B cell (primary cell): Measurements from ENCODE around the gene BRIP1.

Experiments
- EZH2 ChIP-seq: IDR thresholded peaks from 2 replicates; pipeline ENCODE4 v1.6.1; 2012; ENCODE audit warnings: borderline replicate concordance, low read depth, mild to moderate bottlenecking, moderate library complexity, low read length; ENCODE audit not compliant: insufficient read depth, poor library complexity, severe bottlenecking
- TF ChIP-seq, protein P1 (sequence below): fragments of 200-600 bp; IDR thresholded peaks from one replicate; pipeline ENCODE4 v1.8.0; 2022; ENCODE audit warnings: antibody characterized with exemption, mild to moderate bottlenecking

DNA sequence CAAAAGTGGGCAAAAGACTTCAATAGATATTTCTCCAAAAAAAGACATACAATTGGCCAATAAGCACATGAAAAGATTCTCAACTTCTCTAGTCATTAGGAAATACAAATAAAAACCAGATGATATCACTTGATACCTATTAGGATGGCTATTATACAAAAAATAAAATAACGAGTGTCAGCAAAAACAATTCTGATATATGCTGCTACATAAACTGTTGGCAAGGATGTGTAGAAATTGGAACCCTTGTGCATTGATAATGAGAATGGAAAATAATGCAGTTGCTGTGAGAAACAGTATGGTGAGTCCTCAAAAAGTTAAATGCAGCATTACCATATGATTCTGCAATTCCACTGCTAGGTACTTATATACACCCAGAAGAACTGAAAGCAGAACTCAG lies 80.6 kb downstream of the BRIP1 start:
- no peak for TF ChIP-seq EZH2
- TF ChIP-seq, protein P1, sequence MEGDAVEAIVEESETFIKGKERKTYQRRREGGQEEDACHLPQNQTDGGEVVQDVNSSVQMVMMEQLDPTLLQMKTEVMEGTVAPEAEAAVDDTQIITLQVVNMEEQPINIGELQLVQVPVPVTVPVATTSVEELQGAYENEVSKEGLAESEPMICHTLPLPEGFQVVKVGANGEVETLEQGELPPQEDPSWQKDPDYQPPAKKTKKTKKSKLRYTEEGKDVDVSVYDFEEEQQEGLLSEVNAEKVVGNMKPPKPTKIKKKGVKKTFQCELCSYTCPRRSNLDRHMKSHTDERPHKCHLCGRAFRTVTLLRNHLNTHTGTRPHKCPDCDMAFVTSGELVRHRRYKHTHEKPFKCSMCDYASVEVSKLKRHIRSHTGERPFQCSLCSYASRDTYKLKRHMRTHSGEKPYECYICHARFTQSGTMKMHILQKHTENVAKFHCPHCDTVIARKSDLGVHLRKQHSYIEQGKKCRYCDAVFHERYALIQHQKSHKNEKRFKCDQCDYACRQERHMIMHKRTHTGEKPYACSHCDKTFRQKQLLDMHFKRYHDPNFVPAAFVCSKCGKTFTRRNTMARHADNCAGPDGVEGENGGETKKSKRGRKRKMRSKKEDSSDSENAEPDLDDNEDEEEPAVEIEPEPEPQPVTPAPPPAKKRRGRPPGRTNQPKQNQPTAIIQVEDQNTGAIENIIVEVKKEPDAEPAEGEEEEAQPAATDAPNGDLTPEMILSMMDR: no peak
